ACHN (cell line): Measurements from ENCODE around the gene PPP1R15A.
"Not testable (repeated sequence)": the region's sequence is repeated elsewhere in the genome, so short reads cannot be mapped to it uniquely, and the experiment has no call there.

ENCODE experiments used
- DNase-seq: peaks from one replicate; pipeline ENCODE4 v3.0.0-alpha.2; 2015
- in situ Hi-C: cut with HindIII; loops from 2 replicates; pipeline ENCODE4 v1.10.0; 2017; ENCODE audit warnings: low sequenced_read_pairs, low pct_ligation_motif_present, low pct_unique_long_range_greater_than_20kb

Gene PPP1R15A

DNA sequence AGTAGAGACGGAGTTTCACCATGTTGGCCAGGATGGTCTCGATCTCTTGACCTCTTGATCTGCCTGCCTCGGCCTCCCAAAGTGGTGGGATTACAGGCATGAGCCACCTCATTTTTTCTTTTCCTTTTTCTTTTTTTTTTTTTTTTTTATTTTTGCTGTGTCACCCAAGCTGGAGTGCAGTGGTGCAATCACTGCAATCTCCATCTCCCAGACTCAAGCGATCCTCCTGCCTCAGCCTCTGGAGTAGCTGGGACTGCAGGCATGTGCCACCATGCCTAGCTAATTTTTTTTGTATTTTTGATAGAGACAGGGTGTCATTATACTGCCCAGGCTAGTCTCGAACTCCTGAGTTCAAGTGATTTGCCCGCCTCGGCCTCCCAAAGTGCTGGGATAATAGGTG, 30.1 kb downstream of the PPP1R15A start:
- in situ Hi-C loops, DNase-seq: not testable (repeated sequence)

DNA sequence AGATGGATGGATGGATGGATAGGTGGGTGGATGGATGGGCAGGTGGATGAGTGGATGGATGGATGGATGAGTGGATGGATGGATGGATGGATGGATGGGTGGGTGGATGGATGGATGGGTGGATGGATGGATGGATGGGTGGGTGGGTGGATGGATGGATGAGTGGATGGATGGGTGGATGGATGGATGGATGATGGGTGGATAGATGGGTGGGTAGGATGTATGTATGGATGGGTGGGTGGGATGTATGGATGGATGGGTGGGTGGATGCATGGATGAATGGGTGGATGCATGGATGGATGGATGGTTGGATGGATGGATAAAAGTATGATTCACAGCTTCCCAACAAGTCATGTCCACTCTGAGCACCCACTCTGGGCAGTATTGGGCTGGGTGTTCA, 31.6 kb downstream of the PPP1R15A start:
- in situ Hi-C loops, DNase-seq: not testable (repeated sequence)

DNA sequence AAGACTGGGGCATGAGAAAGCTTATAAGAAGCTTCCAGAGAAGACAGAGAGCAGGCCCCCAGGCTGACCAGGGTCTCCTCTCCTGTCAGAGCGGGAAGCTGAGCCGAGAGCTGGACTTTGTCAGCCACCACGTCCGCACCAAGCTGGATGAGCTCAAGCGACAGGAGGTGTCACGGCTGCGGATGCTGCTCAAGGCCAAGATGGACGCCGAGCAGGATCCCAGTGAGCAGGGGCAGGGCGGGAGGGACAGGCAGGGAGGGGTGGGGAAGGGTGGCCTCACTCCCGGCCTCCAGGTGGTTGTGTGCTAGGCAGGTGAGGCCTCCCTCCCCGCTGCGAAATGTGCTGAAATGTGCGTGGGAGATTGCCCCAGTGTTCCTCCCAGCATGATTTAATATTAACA, 33.4 kb downstream of the PPP1R15A start:
- in situ Hi-C loops = no loop called here

DNA sequence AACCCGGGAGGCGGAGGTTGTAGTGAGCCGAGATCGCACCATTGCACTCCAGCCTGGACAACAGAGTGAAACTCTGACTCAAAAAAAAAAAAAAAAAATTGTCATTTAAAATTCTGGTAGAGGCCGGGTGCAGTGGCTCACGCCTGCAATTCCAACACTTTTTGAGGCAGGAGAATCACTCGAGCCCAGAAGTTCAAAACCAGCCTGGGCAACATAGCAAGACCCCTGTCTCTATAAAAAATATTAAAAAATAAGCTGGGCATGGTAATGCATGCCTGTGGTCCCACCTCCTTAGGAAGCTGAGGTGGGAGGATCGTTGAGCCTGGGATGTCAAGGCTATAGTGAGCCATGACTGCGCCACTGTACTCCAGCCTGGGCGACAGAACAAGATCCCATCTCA, 34.1 kb downstream of the PPP1R15A start:
- in situ Hi-C loops = no loop called here

More for the DNA sequence above, 33.4 kb downstream of the PPP1R15A start:
- no peak for DNase-seq

DNA sequence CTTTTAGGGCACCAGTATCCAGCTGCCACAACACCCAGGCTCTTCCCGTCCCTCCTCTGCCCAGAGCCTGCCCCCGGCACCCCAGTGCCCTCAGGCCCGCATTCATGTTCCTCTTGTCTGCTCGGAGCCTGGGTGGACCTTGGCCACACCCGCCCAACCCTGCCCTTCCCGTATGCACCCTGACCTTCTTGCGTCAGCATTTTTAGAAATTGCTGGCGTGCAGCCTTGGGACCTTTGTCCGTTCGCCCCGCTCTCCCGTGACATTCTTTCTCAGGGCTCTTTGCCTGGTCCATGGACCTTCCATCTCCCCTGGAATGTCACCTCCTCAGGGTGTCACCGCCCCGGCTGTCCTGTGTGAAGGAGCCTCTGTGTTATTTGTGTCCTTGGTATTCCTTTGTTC, 35.5 kb downstream of the PPP1R15A start:
- in situ Hi-C loops = no loop called here
- no peak for DNase-seq

More for the DNA sequence above, 34.1 kb downstream of the PPP1R15A start:
- DNase-seq = no peak

DNA sequence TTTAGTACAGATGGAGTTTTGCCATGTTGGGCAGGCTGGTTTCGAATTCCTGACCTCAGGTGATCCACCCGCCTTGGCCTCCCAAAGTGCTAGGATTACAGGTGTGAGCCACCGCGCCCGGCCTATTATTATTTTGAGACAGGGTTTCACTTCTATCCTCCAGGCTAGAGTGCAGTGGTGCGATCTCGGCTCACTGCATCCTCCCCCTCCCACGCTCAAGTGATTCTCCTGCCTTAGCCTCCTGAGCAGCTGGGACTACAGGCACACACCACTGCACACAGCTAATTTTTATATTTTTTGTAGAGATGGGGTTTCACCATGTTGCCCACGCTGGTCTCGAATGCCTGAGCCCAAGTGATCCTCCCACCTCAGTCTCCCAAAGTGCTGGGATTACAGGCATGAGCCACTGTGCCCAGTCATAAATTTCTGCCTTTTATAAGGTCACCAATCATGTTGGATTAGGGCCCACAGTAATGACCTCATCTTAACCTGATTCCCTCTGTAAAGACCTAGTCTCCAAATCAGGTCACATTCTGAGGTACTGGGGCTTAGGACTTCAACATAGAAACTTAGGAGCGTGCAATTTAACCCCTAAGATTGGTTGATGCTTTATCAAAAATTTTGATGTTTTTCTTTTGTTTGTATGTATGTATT, 37.3 kb downstream of the PPP1R15A start:
- DNase-seq, in situ Hi-C loops: not testable (repeated sequence)

DNA sequence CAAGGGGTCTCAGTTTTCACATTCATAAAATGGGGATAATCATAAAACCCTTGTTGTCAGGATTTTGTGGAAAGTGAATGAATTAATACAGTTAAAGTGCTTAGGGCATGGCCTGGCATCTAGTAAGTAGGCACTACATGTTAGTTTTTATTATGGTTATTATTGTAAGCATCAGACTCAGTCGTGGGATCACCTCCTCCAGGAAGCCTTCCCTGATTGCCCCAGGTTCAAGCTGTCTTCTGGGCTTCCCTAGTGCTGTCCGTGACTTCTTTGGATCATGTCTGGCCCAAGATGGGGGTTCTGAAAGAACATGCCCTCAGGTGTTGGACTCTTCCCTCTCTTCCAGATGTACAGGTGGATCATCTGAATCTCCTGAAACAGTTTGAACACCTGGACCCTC, 38.6 kb downstream of the PPP1R15A start:
- in situ Hi-C loops = no loop called here
- DNase-seq = no peak

DNA sequence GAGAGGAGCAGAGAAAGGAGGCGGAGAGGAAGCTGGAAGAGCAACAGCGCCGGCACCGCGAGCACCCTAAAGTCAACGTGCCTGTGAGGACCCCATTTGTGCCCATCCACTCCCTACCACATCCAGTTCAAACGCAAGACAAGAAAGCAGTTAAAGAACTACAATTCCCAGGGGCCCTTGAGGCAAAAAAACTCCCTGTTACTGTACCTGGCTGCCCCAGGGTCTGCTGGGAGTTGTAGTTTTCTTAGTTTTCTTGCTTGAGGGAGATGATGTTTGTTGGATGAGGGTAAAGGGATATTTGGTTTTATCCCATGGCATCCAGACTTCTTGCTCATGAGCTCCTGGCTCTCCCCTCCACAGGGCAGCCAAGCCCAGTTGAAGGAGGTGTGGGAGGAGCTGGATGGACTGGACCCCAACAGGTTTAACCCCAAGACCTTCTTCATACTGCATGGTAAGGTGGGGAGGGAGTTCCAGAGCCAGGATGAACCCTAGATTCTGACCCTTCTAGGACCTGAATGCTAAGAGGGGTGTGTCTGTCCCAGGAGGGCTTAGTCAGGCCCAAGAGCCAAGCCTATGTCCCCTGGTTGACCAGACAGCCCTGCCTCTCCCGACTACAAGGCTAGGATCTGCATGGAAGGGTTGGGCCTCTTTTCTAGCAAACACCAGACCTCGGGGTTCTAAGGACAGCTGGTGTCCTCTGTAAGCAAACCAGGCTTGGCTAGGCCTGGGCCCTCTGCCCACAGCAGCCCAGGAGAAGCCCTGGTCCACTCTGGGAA, 41.1 kb downstream of the PPP1R15A start:
- DNase-seq = no peak

DNA sequence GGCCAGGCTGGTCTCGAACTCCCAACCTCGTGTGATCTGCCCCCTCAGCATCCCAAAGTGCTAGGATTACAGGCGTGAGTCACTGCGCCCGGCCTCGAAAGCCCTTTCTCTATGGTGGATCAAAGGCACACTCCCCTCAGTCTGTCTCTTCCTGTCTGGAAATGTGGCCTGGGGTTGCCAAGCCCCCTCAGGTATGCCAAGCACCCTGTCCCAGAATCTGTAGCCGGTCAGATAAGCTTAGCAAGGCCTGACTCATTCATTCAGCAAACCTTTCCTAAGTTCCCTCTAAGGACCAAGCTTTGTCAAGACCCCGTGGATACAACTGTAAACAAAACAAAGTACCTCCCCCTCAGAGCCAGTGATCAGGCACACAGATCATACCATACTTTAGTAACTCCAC, 42.0 kb downstream of the PPP1R15A start:
- no peak for DNase-seq
- in situ Hi-C loops = no loop called here

More for the DNA sequence above, 41.1 kb downstream of the PPP1R15A start:
- in situ Hi-C loops = no loop called here

DNA sequence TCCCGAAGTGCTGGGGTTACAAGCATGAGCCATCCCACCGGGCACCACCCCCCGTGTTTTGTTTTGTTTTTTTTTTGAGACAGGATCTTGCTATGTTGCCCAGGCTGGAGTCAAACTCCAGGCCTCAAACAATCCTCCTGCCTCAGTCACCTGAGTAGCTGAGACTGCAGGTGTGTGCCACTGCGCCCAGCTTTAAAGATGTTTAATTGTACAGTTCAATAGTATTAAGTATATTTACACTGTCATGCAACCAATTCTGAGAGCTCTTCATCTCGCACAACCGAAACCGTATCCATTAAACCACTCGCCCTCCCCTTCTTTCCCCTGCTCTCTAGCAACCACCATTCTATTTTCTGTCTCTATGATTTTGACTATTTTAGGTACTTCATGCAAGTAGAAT, 43.5 kb downstream of the PPP1R15A start:
- DNase-seq = no peak
- in situ Hi-C loops = no loop called here

DNA sequence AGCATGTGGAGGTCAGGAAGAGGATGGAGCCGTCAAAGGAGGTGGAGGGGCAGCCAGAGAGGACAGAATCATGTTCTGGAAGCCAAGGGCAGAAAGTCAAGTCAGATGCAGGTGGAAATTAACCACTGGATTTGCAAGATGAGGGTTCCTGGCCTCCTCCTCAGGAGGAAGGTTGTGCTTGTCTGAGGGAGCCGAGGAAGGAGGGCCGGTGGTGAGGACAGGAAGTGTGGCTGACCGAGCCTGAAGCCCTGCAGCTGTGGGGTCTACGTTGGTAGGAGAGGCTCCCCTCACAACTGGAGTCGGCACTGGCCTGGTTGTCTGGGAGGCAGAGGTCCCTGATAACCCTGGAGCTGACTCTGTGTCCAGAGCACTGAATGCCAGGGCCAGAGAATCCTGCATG, 45.9 kb downstream of the PPP1R15A start:
- DNase-seq = no peak
- in situ Hi-C loops = no loop called here

DNA sequence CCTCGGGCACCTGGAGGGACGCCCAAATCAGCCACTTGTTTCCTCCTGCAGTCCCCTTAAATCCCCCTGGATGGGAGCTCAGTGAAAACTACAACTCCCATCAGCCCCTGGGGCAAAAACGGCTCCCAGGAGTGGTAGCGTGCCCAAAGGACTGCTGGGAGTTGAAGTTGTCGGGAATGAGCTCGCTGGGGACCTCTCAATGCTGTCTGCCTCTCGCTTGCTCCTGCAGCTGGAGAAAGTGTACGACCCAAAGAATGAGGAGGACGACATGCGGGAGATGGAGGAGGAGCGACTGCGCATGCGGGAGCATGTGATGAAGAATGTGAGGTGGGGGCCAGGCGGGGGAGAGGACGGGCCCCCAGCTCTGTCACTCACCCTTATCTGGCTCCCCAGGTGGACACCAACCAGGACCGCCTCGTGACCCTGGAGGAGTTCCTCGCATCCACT, 46.6 kb downstream of the PPP1R15A start:
- in situ Hi-C loops = no loop called here
- DNase-seq = peak; percentile 15

DNA sequence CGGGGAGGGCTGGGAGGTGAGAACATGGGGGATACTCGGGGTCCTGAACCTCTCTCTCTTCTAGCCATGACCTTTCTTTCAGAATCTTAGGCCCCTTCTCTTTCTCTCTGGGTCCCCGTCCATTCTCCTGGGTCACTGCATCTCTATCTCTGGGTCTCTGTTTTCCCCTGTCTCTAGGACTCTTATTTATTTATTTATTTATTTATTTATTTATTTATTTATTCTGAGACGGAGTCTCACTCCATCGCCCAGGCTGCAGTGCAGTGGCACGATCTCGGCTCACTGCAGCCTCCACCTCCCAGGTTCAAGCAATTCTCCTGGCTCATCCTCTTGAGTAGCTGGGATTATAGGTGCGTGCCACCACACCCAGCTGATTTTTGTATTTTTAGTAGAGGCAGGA, 47.0 kb downstream of the PPP1R15A start:
- in situ Hi-C loops, DNase-seq: not testable (repeated sequence)

DNA sequence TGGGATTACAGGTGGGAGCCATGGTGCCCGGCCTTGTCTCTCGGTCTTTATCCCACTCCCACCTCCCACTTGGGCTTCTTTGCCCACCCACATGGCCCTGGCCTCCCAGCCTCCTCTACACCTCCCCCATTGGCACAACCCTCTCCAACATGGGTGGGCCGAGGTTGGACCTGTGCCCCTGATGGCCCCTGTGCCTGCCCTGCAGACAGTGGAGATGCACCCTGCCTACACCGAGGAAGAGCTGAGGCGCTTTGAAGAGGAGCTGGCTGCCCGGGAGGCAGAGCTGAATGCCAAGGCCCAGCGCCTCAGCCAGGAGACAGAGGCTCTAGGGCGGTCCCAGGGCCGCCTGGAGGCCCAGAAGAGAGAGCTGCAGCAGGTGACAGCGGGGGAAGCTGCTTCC, 48.7 kb downstream of the PPP1R15A start:
- no peak for DNase-seq
- in situ Hi-C loops = no loop called here

DNA sequence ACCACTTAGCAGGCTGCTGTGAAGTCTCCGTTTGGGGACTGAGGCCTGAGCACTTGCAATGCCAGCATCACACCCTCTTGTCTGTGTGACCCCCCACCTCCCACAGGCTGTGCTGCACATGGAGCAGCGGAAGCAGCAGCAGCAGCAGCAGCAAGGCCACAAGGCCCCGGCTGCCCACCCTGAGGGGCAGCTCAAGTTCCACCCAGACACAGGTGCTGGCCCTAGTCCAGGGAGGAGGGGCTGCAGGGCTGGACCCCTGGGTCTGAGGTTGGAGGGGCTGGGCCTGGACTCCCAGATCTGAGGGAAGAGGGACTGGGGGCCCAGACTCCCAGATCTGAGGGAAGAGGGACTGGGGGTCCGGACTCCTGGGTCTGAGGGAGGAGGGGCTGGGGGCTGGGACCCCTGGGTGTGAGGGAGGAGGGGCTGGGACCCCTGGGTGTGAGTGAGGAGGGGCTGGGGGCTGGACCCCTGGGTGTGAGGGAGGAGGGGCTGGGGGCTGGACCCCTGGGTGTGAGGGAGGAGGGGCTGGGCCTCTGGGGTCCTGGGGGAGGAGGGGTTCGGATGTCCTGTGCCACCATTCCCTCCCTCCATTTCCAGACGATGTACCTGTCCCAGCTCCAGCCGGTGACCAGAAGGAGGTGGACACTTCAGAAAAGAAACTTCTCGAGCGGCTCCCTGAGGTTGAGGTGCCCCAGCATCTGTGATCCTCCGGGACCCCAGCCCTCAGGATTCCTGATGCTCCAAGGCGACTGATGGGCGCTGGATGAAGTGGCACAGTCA, 49.7 kb downstream of the PPP1R15A start:
- DNase-seq = no peak
- in situ Hi-C loops = no loop called here

DNA sequence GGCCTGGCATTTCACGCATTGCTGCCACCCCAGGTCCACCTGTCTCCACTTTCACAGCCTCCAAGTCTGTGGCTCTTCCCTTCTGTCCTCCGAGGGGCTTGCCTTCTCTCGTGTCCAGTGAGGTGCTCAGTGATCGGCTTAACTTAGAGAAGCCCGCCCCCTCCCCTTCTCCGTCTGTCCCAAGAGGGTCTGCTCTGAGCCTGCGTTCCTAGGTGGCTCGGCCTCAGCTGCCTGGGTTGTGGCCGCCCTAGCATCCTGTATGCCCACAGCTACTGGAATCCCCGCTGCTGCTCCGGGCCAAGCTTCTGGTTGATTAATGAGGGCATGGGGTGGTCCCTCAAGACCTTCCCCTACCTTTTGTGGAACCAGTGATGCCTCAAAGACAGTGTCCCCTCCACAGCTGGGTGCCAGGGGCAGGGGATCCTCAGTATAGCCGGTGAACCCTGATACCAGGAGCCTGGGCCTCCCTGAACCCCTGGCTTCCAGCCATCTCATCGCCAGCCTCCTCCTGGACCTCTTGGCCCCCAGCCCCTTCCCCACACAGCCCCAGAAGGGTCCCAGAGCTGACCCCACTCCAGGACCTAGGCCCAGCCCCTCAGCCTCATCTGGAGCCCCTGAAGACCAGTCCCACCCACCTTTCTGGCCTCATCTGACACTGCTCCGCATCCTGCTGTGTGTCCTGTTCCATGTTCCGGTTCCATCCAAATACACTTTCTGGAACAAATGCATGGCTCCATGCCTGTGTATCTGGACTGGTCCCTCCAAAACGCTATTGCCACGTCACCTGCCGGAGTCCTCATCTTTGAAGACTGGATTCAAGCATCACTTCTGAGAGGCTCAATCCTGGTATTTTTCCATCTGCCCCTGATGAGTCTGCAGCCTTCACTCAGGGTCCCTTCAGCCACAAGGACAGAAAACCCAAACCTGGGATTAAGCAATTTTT, 50.6 kb downstream of the PPP1R15A start:
- in situ Hi-C loops = no loop called here
- no peak for DNase-seq

DNA sequence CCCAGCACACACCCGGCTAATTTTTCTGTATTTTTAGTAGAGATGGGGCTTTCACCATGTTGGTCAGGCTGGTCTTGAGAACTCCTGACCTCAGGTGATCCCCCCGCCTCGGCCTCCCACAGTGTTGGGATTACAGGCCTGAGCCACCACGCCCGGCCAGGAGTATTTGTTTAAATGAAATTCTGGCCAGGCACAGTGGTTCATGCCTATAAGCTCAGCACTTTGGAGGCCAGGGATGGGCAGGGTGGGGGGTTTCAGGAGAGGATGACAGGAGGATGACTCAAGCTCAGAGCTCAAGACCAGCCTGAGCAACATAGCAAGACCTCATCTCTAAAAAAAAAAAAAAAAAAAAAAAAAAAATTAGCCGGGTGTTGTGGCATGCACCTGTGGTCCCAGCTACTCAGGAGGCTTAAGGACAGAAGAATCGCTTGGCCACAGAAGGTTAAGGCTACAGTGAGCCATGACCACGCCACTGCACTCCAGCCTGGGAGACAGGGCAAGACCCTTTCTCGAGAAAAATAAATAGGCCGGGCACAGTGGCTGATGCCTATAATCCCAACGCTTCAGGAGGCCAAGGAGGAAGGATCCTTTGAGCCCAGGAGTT, 53.1 kb downstream of the PPP1R15A start:
- peak; percentile 47 for DNase-seq
- in situ Hi-C loops = no loop called here
